Stomach (tissue), 9 donors: ENCODE measurements around the gene ZNF57. TPM values are rescaled to one million over a fixed set of nuclear protein-coding genes. Genes with fewer than 3 reads are reported as not detected.
A peak's percentile ranks its signal among the peaks of the same experiment; 100 is the strongest.
"Not testable (repeated sequence)": the region's sequence is repeated elsewhere in the genome, so short reads cannot be mapped to it uniquely, and the experiment has no call there.

ENCODE experiments used
- DNase-seq, 2 donors: peaks; one replicate each; pipeline versions ENCODE4 v3.0.0 to v3.0.0-alpha.2; 2013 to 2019
- H3K27ac ChIP-seq, 5 donors: fragments of 200-600 bp in 4 of 5; sonication (generic) in 4 of 5; one replicate each; pipeline ENCODE4 v1.5.1; 2013 to 2019; ENCODE audit warnings: mild to moderate bottlenecking in 1 of 5, moderate library complexity in 1 of 5
- H3K27me3 ChIP-seq, 3 donors: fragments of 200-600 bp; sonication (generic); one replicate each; pipeline ENCODE4 v1.5.1; 2017 to 2019; ENCODE audit warnings: mixed run types in 1 of 3
- H3K36me3 ChIP-seq, 4 donors: fragments of 200-600 bp; sonication (generic); 1 replicate in 3 of 4; 2 replicates in 1 of 4; pipeline ENCODE4 v1.5.1; 2016 to 2019
- H3K4me1 ChIP-seq, 4 donors: fragments of 200-600 bp; sonication (generic); one replicate each; pipeline ENCODE4 v1.5.1; 2016 to 2019
- H3K4me3 ChIP-seq, 4 donors: fragments of 200-600 bp; sonication (generic) in 3 of 4; one replicate each; pipeline ENCODE4 v1.5.1; 2016 to 2019; ENCODE audit warnings: mild to moderate bottlenecking in 1 of 4
- H3K9me3 ChIP-seq, 4 donors: fragments of 200-600 bp; sonication (generic); one replicate each; pipeline ENCODE4 v1.5.1; 2016 to 2019
- EP300 ChIP-seq: sonication (generic); formaldehyde crosslinking; IDR thresholded peaks from one replicate; pipeline ENCODE4 v1.6.1; 2017; ENCODE audit warnings: antibody characterized with exemption
- POLR2A ChIP-seq, 4 donors: fragments of 450-650 bp; IDR thresholded peaks; one replicate each; pipeline ENCODE4 v1.6.1; 2016; ENCODE audit warnings: antibody characterized with exemption in 4 of 4, control low read depth in 2 of 4, mild to moderate bottlenecking in 1 of 4, moderate library complexity in 1 of 4
- POLR2AphosphoS5 ChIP-seq, 3 donors: sonication (generic); formaldehyde crosslinking; IDR thresholded peaks; one replicate each; pipeline ENCODE4 v1.6.1; 2016; ENCODE audit warnings: antibody characterized with exemption in 3 of 3
- WGBS, 5 donors: extraction: QIAGEN DNeasy Blood & Tissue Kit in 3 of 5; methylation state at CpG; one replicate each; pipeline versions ENCODE4 v1.1.5 to v1.1.7; 2013 to 2018; 5-methylcytosine and 5-hydroxymethylcytosine counted together
- intact Hi-C: fragments of 100-400 bp; cut with DNase I; formaldehyde crosslinking; loops from one replicate; pipeline ENCODE4 v1.15.1; 2023; ENCODE audit warnings: low total_unique reads
- polyA plus RNA-seq, 3 donors: library from polyadenylated mRNA; stranded (reverse); fragments of 200-250 nt; gene quantifications; one replicate each; pipeline ENCODE4 v1.2.3, GENCODE V29; 2013
- total RNA-seq, 5 donors: library from RNA; depleted of rRNA; stranded (reverse); fragments of >200 nt; gene quantifications; one replicate each; pipeline versions ENCODE4 v1.1.0 to v1.2.3, GENCODE V29; 2014 to 2016
- TF ChIP-seq, protein P1 (sequence below), 7 experiments: fragments of 450-650 bp in 4 of 7; fragments of 200-600 bp in 3 of 7; sonication (generic) in 3 of 7; IDR thresholded peaks; one replicate each; pipeline ENCODE4 v1.5.1; 2016 to 2019; ENCODE audit warnings: antibody characterized with exemption in 7 of 7, control low read depth in 2 of 7, mild to moderate bottlenecking in 1 of 7
- donor health status: healthy with polysubstance abuse.
- donor health status: Bipolar disorder and iron deficiency.
- donor health status: healthy.

ZNF57 gene
- total and polyA plus RNA-seq, 8 donors, result 0.89 to 42.0 (median 13.4) TPM

DNA sequence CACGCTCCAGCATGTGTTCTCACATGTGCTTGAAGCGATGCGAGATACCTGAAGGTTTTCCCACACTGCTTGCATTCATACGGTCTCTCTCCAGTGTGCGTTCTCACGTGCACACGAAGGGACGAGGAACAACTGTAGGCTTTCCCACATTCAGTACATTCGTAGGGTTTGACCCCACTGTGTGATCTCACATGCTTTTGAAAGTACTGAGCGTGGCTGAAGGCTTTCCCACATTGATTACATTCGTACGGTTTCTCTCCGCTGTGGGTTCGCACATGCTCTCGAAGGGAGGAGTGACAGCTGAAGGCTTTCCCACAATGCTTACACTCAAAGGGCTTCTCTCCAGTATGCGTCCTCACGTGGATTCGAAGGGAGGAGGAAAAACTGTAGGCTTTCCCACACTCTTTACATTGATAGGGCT lies 32.8 kb downstream of the ZNF57 start:
- no peaks in the 10 kb centered on the region for H3K4me1 ChIP-seq
- H3K36me3 ChIP-seq, result peaks cover 38 to 87% (median 69%) of the 10 kb centered on the region in 4 donors
- no peaks in the 10 kb centered on the region for H3K27me3 ChIP-seq
- no peak for DNase-seq
- no peak overlapping the region for H3K27ac ChIP-seq
- intact Hi-C loops, result no loop called here
- TF ChIP-seq POLR2A (IDR thresholded peaks at IDR 0.05), result no peak
- peaks cover 18 to 60% (median 44%) of the 10 kb centered on the region in 4 donors for H3K9me3 ChIP-seq
- H3K4me3 ChIP-seq, result no peak overlapping the region
- 96 to 99% (median 98%) methylated on average over 18 of the region's 18 CpGs for WGBS, 5 donors

DNA sequence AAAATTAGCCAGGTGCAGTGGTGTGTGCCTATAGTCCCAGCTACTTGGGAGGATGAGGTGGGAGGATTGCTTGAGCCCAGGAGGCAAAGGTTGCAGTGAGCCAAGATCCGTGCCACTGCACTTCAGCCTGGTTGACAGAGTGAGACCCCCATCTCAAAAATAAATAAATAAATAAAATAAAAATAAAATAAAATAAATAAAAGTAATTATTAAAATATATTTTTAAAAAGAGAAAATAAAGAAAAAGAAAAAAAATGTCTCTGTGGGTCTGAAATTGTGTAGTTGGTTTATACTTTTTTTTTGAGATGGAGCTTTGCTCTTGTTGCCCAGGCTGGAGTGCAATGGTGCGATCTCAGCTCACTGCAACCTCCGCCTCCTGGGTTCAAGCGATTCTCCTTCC lies 35.1 kb downstream of the ZNF57 start:
- H3K27me3 ChIP-seq, intact Hi-C loops, H3K4me1 ChIP-seq, H3K4me3 ChIP-seq, DNase-seq, H3K27ac ChIP-seq: not testable (repeated sequence)
- Histone ChIP-seq H3K36me3 (peaks cover 39 to 90% (median 79%) of the 10 kb centered on the region in 4 donors), H3K9me3 (peaks cover 18 to 52% (median 41%) of the 10 kb centered on the region in 4 donors)
- 97 to 99% (median 97%) methylated on average over 4 of the region's 4 CpGs for WGBS, 5 donors

DNA sequence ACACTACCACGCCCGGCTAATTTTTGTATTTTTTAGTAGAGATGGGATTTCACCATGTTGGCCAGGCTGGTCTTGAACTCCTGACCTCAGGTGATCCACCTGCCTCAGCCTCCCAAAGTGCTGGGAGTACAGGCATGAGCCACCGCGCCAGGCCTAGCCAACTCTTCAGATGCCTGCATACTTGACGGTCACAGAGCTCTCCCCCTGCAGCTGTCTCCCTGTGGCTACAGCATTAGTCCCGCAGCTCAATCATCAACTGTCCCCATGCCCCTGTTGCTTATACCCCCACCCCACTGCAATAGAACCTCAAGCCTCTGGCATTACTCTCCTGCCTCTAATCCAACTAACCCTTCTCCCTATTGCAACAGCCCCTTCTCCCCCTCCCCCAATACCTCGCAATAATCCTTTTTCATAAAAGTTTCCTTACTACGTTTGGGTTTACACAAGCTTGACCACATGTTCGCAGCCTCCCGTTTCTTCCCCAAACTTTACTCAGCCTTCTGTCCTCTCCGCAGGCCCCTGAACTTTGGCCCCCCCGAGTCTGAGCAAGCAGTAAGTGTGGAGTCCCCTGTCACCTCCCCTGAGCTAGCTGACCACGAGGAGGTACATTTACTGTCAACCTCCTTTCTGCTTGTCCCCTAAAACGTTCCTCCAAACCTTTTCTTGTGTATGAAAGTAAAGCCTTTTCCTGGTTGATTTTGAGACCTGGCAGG lies 42.4 kb downstream of the ZNF57 start:
- Histone ChIP-seq H3K4me1 (peaks cover 6 to 34% (median 23%) of the 10 kb centered on the region in 4 donors), H3K27ac (no peak overlapping the region), H3K9me3 (no peaks in the 10 kb centered on the region), H3K4me3 (peak overlapping the region in 1 of 4 donors; percentile 70), H3K36me3 (peaks cover 7 to 20% (median 18%) of the 10 kb centered on the region in 4 donors), H3K27me3 (no peaks in the 10 kb centered on the region)
- intact Hi-C loops, result no loop called here
- no peak for DNase-seq
- 54 to 68% (median 65%) methylated on average over 14 of the region's 14 CpGs for WGBS, 5 donors
- TF ChIP-seq EP300 (no peak), POLR2A (IDR thresholded peaks at IDR 0.05) (no peak), POLR2AphosphoS5 (IDR thresholded peaks at IDR 0.05) (no peak)
- TF ChIP-seq, protein P1, sequence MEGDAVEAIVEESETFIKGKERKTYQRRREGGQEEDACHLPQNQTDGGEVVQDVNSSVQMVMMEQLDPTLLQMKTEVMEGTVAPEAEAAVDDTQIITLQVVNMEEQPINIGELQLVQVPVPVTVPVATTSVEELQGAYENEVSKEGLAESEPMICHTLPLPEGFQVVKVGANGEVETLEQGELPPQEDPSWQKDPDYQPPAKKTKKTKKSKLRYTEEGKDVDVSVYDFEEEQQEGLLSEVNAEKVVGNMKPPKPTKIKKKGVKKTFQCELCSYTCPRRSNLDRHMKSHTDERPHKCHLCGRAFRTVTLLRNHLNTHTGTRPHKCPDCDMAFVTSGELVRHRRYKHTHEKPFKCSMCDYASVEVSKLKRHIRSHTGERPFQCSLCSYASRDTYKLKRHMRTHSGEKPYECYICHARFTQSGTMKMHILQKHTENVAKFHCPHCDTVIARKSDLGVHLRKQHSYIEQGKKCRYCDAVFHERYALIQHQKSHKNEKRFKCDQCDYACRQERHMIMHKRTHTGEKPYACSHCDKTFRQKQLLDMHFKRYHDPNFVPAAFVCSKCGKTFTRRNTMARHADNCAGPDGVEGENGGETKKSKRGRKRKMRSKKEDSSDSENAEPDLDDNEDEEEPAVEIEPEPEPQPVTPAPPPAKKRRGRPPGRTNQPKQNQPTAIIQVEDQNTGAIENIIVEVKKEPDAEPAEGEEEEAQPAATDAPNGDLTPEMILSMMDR (IDR thresholded peaks at IDR 0.05), result no peak

DNA sequence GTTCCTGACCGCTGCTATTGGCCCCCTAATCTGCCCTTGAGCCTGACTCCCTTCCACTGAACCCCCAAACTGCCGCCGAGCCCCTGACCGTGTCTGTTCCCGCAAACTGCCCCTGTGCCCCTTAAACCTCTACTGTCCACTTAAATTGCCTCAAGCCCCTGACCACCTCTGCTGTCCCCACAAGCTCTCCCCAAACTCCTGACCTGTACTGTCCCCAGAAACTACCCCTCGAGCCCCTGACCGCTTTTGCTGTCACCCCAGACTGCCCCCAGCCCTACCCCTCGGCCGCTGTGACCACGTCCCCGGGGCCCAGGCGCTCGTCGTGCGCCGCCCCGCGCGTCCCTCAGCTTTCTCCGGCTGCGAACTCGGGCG lies 43.7 kb downstream of the ZNF57 start:
- H3K36me3 ChIP-seq, result peaks cover 0 to 7% (median 5%) of the 10 kb centered on the region in 4 donors

DNA sequence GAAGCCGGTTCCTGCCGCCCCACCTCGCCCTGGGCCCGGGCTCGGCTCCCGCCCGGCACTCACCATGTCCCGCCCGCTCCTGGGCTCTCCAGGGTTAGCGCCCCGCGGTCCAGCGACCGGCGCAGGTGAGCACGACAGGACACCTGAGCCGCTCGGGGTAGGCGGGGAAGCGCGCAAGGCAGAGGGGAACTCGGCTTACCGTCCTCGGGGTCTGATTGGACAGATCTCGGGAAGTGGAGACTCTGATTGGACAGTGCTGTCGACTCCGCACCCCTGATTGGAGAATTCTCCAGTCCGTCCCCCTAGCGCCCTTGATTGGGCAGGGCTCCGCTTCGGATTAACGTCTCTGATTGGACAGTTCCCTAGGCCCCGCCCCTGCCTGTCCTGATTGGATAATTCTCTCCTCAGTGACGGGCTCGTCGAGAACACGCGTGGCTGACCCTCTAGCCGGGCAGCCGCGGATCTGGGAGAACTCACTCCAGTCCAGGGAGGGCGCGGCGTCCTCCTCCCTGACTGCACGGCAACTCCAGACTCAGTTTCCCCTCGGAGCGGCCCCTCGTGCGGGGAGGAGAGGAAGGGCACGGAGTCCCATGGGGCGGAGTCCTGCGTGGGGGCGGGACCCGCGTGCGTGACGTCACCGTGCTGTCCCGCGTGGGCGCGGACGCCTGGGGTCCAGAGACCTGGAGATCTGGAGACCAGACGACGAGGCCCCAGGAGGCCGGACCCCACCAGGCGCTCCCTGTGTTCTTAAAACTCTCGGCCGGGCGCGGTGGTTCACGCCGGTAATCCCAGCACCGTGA lies 44.2 kb downstream of the ZNF57 start, which contains the start of gene ZNF77:
ZNF77 (minus strand) TSS at position 197 of the 800 bp plus-strand sequence; CDS start at position 66, 131 bp downstream.
- peak; percentile 99 for DNase-seq
- Histone ChIP-seq H3K4me1 (peaks cover 16 to 48% (median 35%) of the 10 kb centered on the region in 4 donors), H3K27me3 (no peaks in the 10 kb centered on the region), H3K27ac (peak within 1 kb of the TSS; percentile 93 to 95 (median 94)), H3K36me3 (peaks cover 0 to under 1% (median under 1%) of the 10 kb centered on the region in 4 donors), H3K9me3 (no peaks in the 10 kb centered on the region), H3K4me3 (peak within 1 kb of the TSS; percentile 70 to 97 (median 83))
- 1 to 2% (median 1%) methylated on average over 38 to 74 of the region's 74 CpGs for WGBS, 5 donors
- peak; percentile 48 to 91 (median 82) for TF ChIP-seq POLR2AphosphoS5 (IDR thresholded peaks at IDR 0.05)
- no peak for TF ChIP-seq EP300
- TF ChIP-seq, protein P1 (IDR thresholded peaks at IDR 0.05), result peak in 2 of 7 experiments; percentile 12 to 15
- TF ChIP-seq POLR2A (IDR thresholded peaks at IDR 0.05), result peak in 1 of 4 donors; percentile 12
- intact Hi-C loops, result no loop called here

More for the DNA sequence above, 43.7 kb downstream of the ZNF57 start:
- H3K27me3 ChIP-seq, result no peaks in the 10 kb centered on the region
- H3K9me3 ChIP-seq, result no peaks in the 10 kb centered on the region
- peak overlapping the region; percentile 86 to 95 (median 94) for H3K27ac ChIP-seq
- peaks cover 11 to 43% (median 29%) of the 10 kb centered on the region in 4 donors for H3K4me1 ChIP-seq
- intact Hi-C loops, result no loop called here
- TF ChIP-seq POLR2A (IDR thresholded peaks at IDR 0.05) (no peak), EP300 (no peak)
- H3K4me3 ChIP-seq, result peak overlapping the region; percentile 70 to 97 (median 83)
- 1 to 4% (median 2%) methylated on average over 22 to 23 of the region's 23 CpGs for WGBS, 5 donors
- no peak for DNase-seq
